Measurements from ENCODE around the gene DBET. TPM values are rescaled to one million over a fixed set of nuclear protein-coding genes. Genes with fewer than 3 reads are reported as not detected.
"Not testable (repeated sequence)": the region's sequence is repeated elsewhere in the genome, so short reads cannot be mapped to it uniquely, and the experiment has no call there.

The DBET gene
- total RNA-seq, 4 donors from 2014 or later: not detected

DNA sequence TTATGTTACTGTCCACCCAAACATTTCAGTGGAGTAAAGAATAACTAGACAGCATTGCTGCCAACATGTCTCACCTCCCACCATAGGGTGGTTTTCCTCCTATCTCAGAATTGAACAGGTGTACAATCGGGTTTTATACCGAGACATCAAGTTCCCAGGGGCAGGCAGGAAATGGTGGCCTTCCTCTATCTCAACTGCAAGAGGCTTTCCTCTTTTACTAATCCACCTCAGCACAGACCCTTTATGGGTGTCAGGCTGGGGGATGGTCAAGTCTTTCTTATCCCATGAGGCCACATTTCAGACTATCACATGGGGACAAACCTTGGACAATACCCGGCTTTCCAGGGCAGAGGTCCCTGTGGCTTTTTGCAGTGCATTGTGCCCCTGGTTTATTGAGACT lies 48.6 kb downstream of the DBET start:
- DNase-seq; intact Hi-C loops (cut with DNase I; ENCODE audit: low total_unique reads); H3K27ac ChIP-seq; H3K36me3 ChIP-seq; H3K27me3 ChIP-seq; H3K9me3 ChIP-seq; H3K4me3 ChIP-seq; H3K4me1 ChIP-seq: not testable (repeated sequence)

DNA sequence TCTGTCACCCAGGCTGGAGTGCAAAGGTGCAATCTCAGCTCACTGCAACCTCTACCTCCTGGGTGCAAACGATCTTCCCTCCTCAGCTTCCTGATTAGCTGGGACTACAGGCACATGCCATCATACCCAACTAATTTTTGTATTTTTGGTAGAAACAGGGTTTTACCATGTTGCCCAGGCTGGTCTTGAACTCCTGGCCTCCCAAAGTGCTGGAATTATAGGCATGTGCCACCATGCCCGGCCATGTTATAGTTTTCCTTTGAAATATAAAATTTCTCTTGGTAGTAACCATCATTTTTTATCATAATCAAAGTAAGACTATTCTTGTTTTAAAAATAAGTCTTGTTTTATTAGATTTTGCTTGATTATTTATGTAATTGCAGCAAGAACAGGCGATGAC lies 50.7 kb downstream of the DBET start:
- H3K36me3 ChIP-seq: not testable (repeated sequence)

More for the DNA sequence above, 50.7 kb downstream of the DBET start:
- H3K9me3 ChIP-seq; H3K27me3 ChIP-seq; H3K27ac ChIP-seq; DNase-seq; H3K4me1 ChIP-seq; intact Hi-C loops (cut with DNase I; ENCODE audit: low total_unique reads); H3K4me3 ChIP-seq: not testable (repeated sequence)

Small RNA genes lying within 50 kb of the gene (small RNA-seq; reads per million reads assigned to genes)
- gene RNA5SP174 (0.24 reads per million), gene RNA5SP175 (0.48 reads per million)

Other genes starting within 250 kb of the DBET start
- gene FRG1, start 123.6 kb upstream of the DBET start, total RNA-seq: 10 to 100 TPM; 25.6 to 93.2 (median 34.5) TPM
- not detected for gene FRG2, start 37.2 kb upstream of the DBET start, total RNA-seq
- gene DUX4, start 109.3 kb downstream of the DBET start, total RNA-seq: not detected

Measured in uterus (tissue), 4 donors.